GM12891 (cell line): ENCODE measurements around the gene HEMGN.
"Not testable (repeated sequence)": the region's sequence is repeated elsewhere in the genome, so short reads cannot be mapped to it uniquely, and the experiment has no call there.

ENCODE experiments used
- DNase-seq: peaks from one replicate; pipeline ENCODE4 v3.0.0; 2011; ENCODE audit warnings: low spot score; ENCODE audit not compliant: insufficient read length
- FAIRE-seq: peaks from 2 replicates; lab custom pipeline; 2011; peaks lifted over from hg19 to GRCh38; lab: Jason Lieb, UNC
- PAX5 ChIP-seq: IDR thresholded peaks from 2 replicates; pipeline ENCODE4 v1.6.1; 2011; ENCODE audit warnings: low read length, moderate library complexity, mild to moderate bottlenecking; ENCODE audit not compliant: insufficient read depth, severe bottlenecking
- POLR2A ChIP-seq: IDR thresholded peaks from 2 replicates; pipeline ENCODE4 v1.6.1; 2011; ENCODE audit warnings: low read depth, low read length, control low read depth
- POLR2AphosphoS5 ChIP-seq: IDR thresholded peaks from 2 replicates; pipeline ENCODE4 v1.6.1; 2011; ENCODE audit warnings: low read depth, low read length, control low read depth
- POU2F2 ChIP-seq: IDR thresholded peaks from 2 replicates; pipeline ENCODE4 v1.6.1; 2011; ENCODE audit warnings: low read depth, mild to moderate bottlenecking, control low read depth, low read length, moderate library complexity
- SPI1 ChIP-seq: IDR thresholded peaks from 2 replicates; pipeline ENCODE4 v1.6.1; 2011; ENCODE audit warnings: low read depth, low read length, control low read depth
- TAF1 ChIP-seq: IDR thresholded peaks from 2 replicates; pipeline ENCODE4 v1.6.1; 2011; ENCODE audit warnings: low read depth, low read length, control low read depth

Gene HEMGN

DNA sequence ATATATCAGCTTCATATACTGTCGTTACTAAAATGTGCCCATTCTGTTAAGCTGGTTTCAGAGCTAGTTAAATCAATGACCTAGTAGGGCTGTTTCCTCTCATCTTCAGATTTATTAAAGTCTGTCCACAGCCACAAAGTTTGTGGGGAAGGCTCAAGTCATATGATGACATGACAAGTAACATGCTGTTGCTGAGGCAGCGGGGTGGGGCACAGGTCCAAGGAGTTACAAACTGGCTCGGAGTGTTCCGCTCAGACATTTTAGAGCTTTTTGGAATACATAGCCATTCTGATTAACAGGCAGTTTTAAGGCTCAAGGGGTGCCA is 42.5 kb upstream of the HEMGN start:
- TF ChIP-seq POLR2A = no peak
- no peak for TF ChIP-seq PAX5
- no peak for TF ChIP-seq SPI1
- TF ChIP-seq POU2F2 = no peak
- TF ChIP-seq TAF1 = no peak
- TF ChIP-seq POLR2AphosphoS5 = no peak
- FAIRE-seq = no peak
- no peak for DNase-seq

DNA sequence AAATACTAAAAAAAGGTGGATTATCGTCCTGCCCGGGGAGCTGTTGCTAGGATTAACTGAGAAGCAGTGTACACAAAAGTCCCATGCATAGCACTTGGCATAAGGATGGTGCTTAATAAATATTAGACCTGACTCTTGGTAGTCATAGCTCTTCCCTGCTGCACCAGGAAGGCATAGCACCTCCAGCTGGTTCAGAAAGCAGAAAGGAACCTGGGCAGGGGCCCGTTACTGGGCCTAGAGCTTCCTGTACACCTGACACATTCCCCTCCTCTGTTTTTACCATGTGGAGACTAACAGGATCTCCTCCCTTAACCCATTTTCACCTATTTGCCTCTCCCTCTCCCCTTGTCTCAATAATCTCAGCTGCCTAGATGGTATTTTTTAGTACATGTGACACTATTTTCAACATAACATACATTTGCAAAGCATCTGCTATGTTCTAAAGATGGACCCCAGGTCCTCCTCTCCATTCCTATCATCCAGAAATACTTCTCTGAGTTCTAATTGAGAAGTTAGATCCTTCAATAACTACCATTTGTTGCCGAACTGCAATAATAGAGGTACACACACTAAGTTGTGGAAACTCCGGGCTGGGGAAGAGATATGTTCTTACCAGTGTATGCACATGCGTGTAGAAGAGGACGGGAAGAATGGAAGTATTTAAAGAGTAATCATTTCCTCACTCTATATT is 42.0 kb upstream of the HEMGN start:
- TF ChIP-seq POU2F2 (no peak), TAF1 (no peak), POLR2A (no peak), PAX5 (no peak), POLR2AphosphoS5 (no peak), SPI1 (no peak)
- DNase-seq (no peak), FAIRE-seq (no peak)

DNA sequence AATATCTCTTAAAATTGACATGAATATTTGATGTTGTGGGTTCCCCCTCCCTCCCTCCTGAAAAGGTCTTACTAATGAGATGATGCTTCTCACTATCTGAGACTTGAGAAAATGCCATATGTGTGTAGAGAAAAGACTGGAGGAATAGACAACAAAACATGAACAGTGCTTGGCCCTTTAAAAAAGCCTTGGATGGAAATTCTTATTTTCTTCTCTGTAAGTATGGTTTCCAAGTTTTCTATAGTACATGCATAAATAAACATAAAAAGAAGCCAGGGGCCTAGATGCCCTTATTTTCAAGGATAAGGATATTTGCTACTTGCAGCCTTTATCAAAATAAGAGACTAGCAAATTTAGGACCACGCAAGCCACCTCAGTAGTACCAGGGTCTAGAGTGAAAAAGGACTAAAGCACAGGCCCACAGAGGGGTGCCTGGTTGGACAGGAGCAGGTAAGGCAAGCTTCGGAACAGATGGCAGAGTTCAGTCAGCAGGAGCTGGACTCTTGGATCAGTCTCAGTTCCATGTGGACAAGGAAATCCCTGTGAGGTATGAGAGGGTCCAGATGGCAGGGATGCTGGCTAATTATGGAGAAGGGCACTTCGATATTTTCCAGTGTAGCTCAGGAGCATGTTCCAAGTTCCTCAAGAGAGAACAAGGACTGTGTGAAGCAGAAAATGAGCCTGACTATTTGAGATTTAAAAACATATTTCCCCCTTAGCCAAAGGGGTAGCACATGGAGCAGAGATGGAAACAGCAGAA is 40.6 kb upstream of the HEMGN start:
- DNase-seq = no peak
- TF ChIP-seq POU2F2 = no peak
- no peak for TF ChIP-seq TAF1
- no peak for TF ChIP-seq SPI1
- TF ChIP-seq POLR2AphosphoS5 = no peak
- no peak for TF ChIP-seq POLR2A
- no peak for TF ChIP-seq PAX5
- FAIRE-seq = no peak

GRCh38 chr9:97976633-97977032 is 38.7 kb upstream of the HEMGN start:
- DNase-seq, FAIRE-seq: not testable (repeated sequence)

DNA sequence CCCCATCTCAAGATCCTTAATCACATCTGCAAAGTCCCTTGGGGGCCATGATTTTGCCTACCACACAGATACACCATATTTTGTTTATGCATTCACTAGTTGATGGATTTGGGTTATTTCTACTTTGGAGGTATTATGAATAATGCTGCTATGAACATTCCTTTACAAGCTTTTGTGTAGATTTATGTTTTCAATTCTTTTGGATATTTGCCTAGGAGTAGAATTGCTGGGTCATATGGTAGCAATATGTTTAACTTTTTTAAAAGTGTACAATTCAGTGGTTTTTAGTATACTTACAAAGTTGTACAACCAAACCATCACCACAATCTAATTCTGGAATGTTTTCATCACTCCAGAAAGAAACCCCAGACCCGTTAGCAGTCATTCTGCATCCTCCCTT is 37.4 kb upstream of the HEMGN start:
- TF ChIP-seq SPI1 = no peak
- TF ChIP-seq POLR2AphosphoS5 = no peak
- TF ChIP-seq POU2F2 = no peak
- TF ChIP-seq TAF1 = no peak
- TF ChIP-seq POLR2A = no peak
- TF ChIP-seq PAX5 = no peak
- peak; percentile 13 for FAIRE-seq

GRCh38 chr9:97972753-97973152 is 34.8 kb upstream of the HEMGN start:
- no peak for TF ChIP-seq TAF1
- no peak for TF ChIP-seq POLR2A
- TF ChIP-seq POLR2AphosphoS5 = no peak
- TF ChIP-seq POU2F2 = no peak
- TF ChIP-seq PAX5 = no peak
- TF ChIP-seq SPI1 = no peak
- DNase-seq = no peak
- FAIRE-seq = no peak

More for the DNA sequence above, 37.4 kb upstream of the HEMGN start:
- DNase-seq = no peak

DNA sequence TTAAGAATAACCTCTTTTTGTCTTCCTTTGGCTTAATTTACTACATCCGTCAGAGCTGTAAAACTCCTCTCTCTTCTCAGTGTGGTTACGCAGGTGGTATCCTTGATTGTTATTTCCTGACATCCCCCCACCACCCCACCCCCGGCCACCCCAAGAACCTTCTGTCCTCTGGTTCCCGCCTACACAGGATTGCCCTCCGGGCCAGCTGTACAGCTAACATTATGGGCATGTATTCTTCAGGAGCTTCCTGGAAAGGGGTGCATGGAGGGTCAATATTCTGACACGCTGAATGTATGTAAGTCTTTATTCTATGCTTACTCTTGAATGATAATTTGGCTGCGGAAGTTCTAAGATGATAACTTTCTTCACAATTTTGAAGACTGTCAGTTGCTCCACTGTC is 32.2 kb upstream of the HEMGN start:
- FAIRE-seq (no peak), DNase-seq (no peak)
- no peak for TF ChIP-seq SPI1
- no peak for TF ChIP-seq TAF1
- no peak for TF ChIP-seq PAX5
- TF ChIP-seq POU2F2 = no peak
- TF ChIP-seq POLR2AphosphoS5 = no peak

DNA sequence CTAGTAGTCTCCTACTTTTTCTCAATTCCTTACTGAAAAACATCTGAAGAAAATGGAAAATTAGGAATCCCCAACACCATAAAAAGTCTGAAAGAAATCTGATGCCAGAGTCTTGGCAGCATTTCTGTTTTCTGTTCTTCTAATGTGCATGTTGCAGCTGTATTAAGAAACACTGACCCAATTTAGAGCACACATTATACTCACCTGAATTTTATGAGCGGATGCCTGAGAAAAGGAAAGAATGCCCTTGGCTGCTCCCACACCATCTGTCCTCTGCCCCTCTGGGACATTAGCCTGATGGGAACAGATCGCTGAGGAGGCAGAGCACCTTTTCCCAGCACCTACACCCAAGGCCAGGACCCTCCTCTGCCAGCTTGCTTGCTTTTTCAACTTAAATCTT is 31.0 kb upstream of the HEMGN start:
- no peak for DNase-seq
- no peak for FAIRE-seq
- TF ChIP-seq POLR2AphosphoS5 = no peak
- no peak for TF ChIP-seq POLR2A
- TF ChIP-seq TAF1 = no peak
- no peak for TF ChIP-seq SPI1
- TF ChIP-seq PAX5 = no peak
- no peak for TF ChIP-seq POU2F2

DNA sequence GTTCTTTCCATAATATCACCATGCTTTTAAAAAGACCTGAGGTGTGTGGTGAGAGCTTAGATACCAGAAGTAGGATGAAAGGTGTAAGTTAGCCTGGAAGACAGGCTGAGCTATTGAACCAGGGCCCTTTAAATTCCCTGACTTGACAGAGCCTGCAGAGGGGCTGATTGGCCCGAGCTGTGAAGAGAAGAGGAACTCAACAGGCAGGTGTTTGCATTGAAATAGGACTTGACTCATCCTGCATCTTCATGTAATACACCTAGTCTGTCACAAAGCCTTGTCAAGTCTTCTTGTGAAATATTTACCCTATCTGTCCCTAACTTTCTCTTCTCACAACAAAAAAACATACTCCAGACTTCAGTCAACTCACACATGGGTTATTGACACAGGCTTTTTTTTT is 28.5 kb upstream of the HEMGN start:
- FAIRE-seq (no peak), DNase-seq (no peak)
- TF ChIP-seq TAF1 (no peak), PAX5 (no peak), POLR2A (no peak), SPI1 (no peak), POLR2AphosphoS5 (no peak), POU2F2 (no peak)

GRCh38 chr9:97964901-97965300 is 26.9 kb upstream of the HEMGN start:
- FAIRE-seq (no peak), DNase-seq (no peak)
- TF ChIP-seq POLR2AphosphoS5 (no peak), PAX5 (no peak)

DNA sequence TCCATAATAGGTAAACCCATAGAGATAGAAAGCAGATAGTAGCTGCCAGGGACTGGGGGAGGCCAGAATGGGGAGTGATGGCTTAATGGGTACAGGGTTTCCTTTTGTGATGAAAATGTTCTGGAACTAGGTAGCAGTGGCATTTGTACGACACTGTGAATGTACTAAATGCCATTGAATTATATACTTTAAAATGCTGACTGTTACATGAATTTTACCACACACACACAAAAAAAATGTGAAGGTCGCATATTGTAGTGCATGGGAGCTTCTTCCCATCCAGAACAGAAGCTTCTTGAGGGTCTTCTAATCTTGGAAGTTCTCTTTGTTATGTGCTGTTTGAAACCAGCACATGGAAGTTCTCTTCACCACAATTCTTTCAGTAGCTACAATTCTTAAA is 25.3 kb upstream of the HEMGN start:
- no peak for DNase-seq
- no peak for FAIRE-seq
- TF ChIP-seq POLR2A = no peak
- no peak for TF ChIP-seq POU2F2
- no peak for TF ChIP-seq SPI1
- TF ChIP-seq PAX5 = no peak
- no peak for TF ChIP-seq POLR2AphosphoS5
- no peak for TF ChIP-seq TAF1
